ENCODE results near the gene CYP4F2. TPM values are rescaled to one million over a fixed set of nuclear protein-coding genes. Genes with fewer than 3 reads are reported as not detected.

The CYP4F2 gene
- total and polyA plus RNA-seq, 10 donors, result 0.37 TPM; not detected in 9

- Histone ChIP-seq H3K4me1 (peaks cover 0 to 32% (median 4%) of the 10 kb centered on the region in 6 donors), H3K36me3 (no peaks in the 10 kb centered on the region), H3K27me3 (replicated peaks in 1 of 7) (peaks cover 0 to 53% (median 0%) of the 10 kb centered on the region in 7 donors), H3K4me3 (peak overlapping the region in 1 of 8 donors; percentile 38), H3K9me3 (peaks cover 0 to 3% (median 0%) of the 10 kb centered on the region in 8 donors), H3K27ac (no peak overlapping the region)
- 1 to 18% (median 8%) methylated on average over 7 to 11 of the region's 11 CpGs for WGBS, 5 donors
- intact Hi-C loops (cut with DNase I; ENCODE audit: low total_unique reads), result no loop called here
- DNase-seq, result peak; percentile 78
- TF ChIP-seq POLR2A (IDR thresholded peaks at IDR 0.05), result no peak
- TF ChIP-seq CTCF (IDR thresholded peaks at IDR 0.05 in 8 of 11, conservative IDR thresholded peaks at IDR 0.05 in 3 of 11), result no peak
- TF ChIP-seq POLR2AphosphoS5 (IDR thresholded peaks at IDR 0.05), result peak in 1 of 3 donors; percentile 26
These were observed 26.3 kb downstream of the CYP4F2 start for GRCh38 chr19:15871570-15871969.

- intact Hi-C loops (cut with DNase I; ENCODE audit: low total_unique reads), result loop anchor here (5.0 kb wide), 1 partner anchor 243 kb away; no protein-coding TSS in a partner anchor
- TF ChIP-seq POLR2AphosphoS5 (IDR thresholded peaks at IDR 0.05), result no peak
- TF ChIP-seq POLR2A (IDR thresholded peaks at IDR 0.05), result no peak
- TF ChIP-seq CTCF (IDR thresholded peaks at IDR 0.05 in 8 of 11, conservative IDR thresholded peaks at IDR 0.05 in 3 of 11), result no peak
These were observed 28.0 kb downstream of the CYP4F2 start for GRCh38 chr19:15869873-15870272.

GRCh38 chr19:15869109-15869555 is 28.7 kb downstream of the CYP4F2 start:
- Histone ChIP-seq H3K4me3 (no peak overlapping the region), H3K27me3 (replicated peaks in 1 of 7) (peaks cover 0 to 37% (median 0%) of the 10 kb centered on the region in 7 donors), H3K9me3 (no peaks in the 10 kb centered on the region), H3K36me3 (no peaks in the 10 kb centered on the region), H3K27ac (no peak overlapping the region), H3K4me1 (peaks cover 0 to 32% (median 4%) of the 10 kb centered on the region in 6 donors)
- WGBS, 5 donors, result 2 to 15% (median 9%) methylated on average over 3 of the region's 3 CpGs
- TF ChIP-seq POLR2AphosphoS5 (IDR thresholded peaks at IDR 0.05) (no peak), CTCF (IDR thresholded peaks at IDR 0.05 in 8 of 11, conservative IDR thresholded peaks at IDR 0.05 in 3 of 11) (peak in 9 of 11 experiments; percentile 28 to 61 (median 56)), POLR2A (IDR thresholded peaks at IDR 0.05) (no peak)
- intact Hi-C loops (cut with DNase I; ENCODE audit: low total_unique reads), result loop anchor here (5.0 kb wide), 1 partner anchor 242 kb away; no protein-coding TSS in a partner anchor
- DNase-seq, result no peak

More at GRCh38 chr19:15869873-15870272, 28.0 kb downstream of the CYP4F2 start:
- H3K27ac ChIP-seq, result no peak overlapping the region
- WGBS, 5 donors, result 39 to 77% (median 56%) methylated on average over 9 of the region's 9 CpGs
- DNase-seq, result no peak
- H3K4me1 ChIP-seq, result peaks cover 0 to 32% (median 4%) of the 10 kb centered on the region in 6 donors
- H3K4me3 ChIP-seq, result no peak overlapping the region
- H3K27me3 ChIP-seq (replicated peaks in 1 of 7), result peaks cover 0 to 39% (median 0%) of the 10 kb centered on the region in 7 donors
- no peaks in the 10 kb centered on the region for H3K36me3 ChIP-seq
- H3K9me3 ChIP-seq, result peaks cover 0 to 3% (median 0%) of the 10 kb centered on the region in 8 donors

GRCh38 chr19:15866636-15867035 is 31.2 kb downstream of the CYP4F2 start:
- Histone ChIP-seq H3K4me1 (peaks cover 0 to 27% (median 2%) of the 10 kb centered on the region in 6 donors), H3K4me3 (no peak overlapping the region), H3K36me3 (no peaks in the 10 kb centered on the region), H3K27me3 (replicated peaks in 1 of 7) (peaks cover 0 to 24% (median 0%) of the 10 kb centered on the region in 7 donors), H3K9me3 (no peaks in the 10 kb centered on the region), H3K27ac (no peak overlapping the region)
- intact Hi-C loops (cut with DNase I; ENCODE audit: low total_unique reads), result loop anchor here (5.0 kb wide), 1 partner anchor 239 kb away; no protein-coding TSS in a partner anchor
- WGBS, 5 donors, result 26 to 58% (median 47%) methylated on average over 5 of the region's 5 CpGs
- no peak for DNase-seq
- TF ChIP-seq POLR2AphosphoS5 (IDR thresholded peaks at IDR 0.05), result no peak
